ENCODE measurements around the gene BCL11B.

BCL11B gene

GRCh38 chr14:99271951-99272631, at the start of gene BCL11B:
BCL11B (minus strand) TSS chr14:99272197; CDS start chr14:99271218, 979 bp downstream.
- Histone ChIP-seq H3K9me3 (ENCODE audit: control insufficient read depth in 5 of 5, low read length in 5 of 5) (no peaks in the 10 kb centered on the region), H3K27ac (ENCODE audit: low read depth, low read length) (no peak within 1 kb of the TSS), H3K27me3 (ENCODE audit: control insufficient read depth in 5 of 5, insufficient read depth in 4 of 5, low read length in 5 of 5) (peaks cover 31 to 56% (median 38%) of the 10 kb centered on the region in 5 donors), H3K36me3 (ENCODE audit: control insufficient read depth in 5 of 5, insufficient read depth in 5 of 5, low read length in 5 of 5) (no peaks in the 10 kb centered on the region), H3K4me1 (ENCODE audit: control insufficient read depth in 5 of 5, insufficient read depth in 5 of 5, low read length in 5 of 5) (peaks cover 0 to 39% (median 39%) of the 10 kb centered on the region in 5 donors), H3K4me3 (ENCODE audit: low read depth in 1 of 5, low read length in 5 of 5) (peak within 1 kb of the TSS; percentile 31 to 54 (median 48)), H3K9ac (ENCODE audit: low read length in 5 of 5) (no peak within 1 kb of the TSS)

GRCh38 chr14:99321236-99321925, 49.4 kb upstream of the BCL11B start:
- Histone ChIP-seq H3K4me1 (ENCODE audit: control insufficient read depth in 5 of 5, insufficient read depth in 5 of 5, low read length in 5 of 5) (no peaks in the 10 kb centered on the region), H3K9me3 (ENCODE audit: control insufficient read depth in 5 of 5, low read length in 5 of 5) (peaks cover 0 to 2% (median 0%) of the 10 kb centered on the region in 5 donors), H3K27ac (ENCODE audit: low read depth, low read length) (no peak overlapping the region), H3K4me3 (ENCODE audit: low read depth in 1 of 5, low read length in 5 of 5) (no peak overlapping the region), H3K27me3 (ENCODE audit: control insufficient read depth in 5 of 5, insufficient read depth in 4 of 5, low read length in 5 of 5) (peaks cover 16 to 42% (median 20%) of the 10 kb centered on the region in 5 donors), H3K36me3 (ENCODE audit: control insufficient read depth in 5 of 5, insufficient read depth in 5 of 5, low read length in 5 of 5) (no peaks in the 10 kb centered on the region), H3K9ac (ENCODE audit: low read length in 5 of 5) (no peak overlapping the region)

GRCh38 chr14:99320621-99321235, 48.7 kb upstream of the BCL11B start:
- H3K4me3 ChIP-seq (ENCODE audit: low read depth in 1 of 5, low read length in 5 of 5): no peak overlapping the region
- no peaks in the 10 kb centered on the region for H3K4me1 ChIP-seq (ENCODE audit: control insufficient read depth in 5 of 5, insufficient read depth in 5 of 5, low read length in 5 of 5)
- H3K9me3 ChIP-seq (ENCODE audit: control insufficient read depth in 5 of 5, low read length in 5 of 5): peaks cover 0 to 2% (median 0%) of the 10 kb centered on the region in 5 donors
- H3K36me3 ChIP-seq (ENCODE audit: control insufficient read depth in 5 of 5, insufficient read depth in 5 of 5, low read length in 5 of 5): no peaks in the 10 kb centered on the region
- H3K27ac ChIP-seq (ENCODE audit: low read depth, low read length): no peak overlapping the region
- H3K27me3 ChIP-seq (ENCODE audit: control insufficient read depth in 5 of 5, insufficient read depth in 4 of 5, low read length in 5 of 5): peaks cover 14 to 36% (median 18%) of the 10 kb centered on the region in 5 donors
- no peak overlapping the region for H3K9ac ChIP-seq (ENCODE audit: low read length in 5 of 5)

- H3K27me3 ChIP-seq (ENCODE audit: control insufficient read depth in 5 of 5, insufficient read depth in 4 of 5, low read length in 5 of 5): peaks cover 14 to 32% (median 18%) of the 10 kb centered on the region in 5 donors
- no peaks in the 10 kb centered on the region for H3K4me1 ChIP-seq (ENCODE audit: control insufficient read depth in 5 of 5, insufficient read depth in 5 of 5, low read length in 5 of 5)
- no peak overlapping the region for H3K27ac ChIP-seq (ENCODE audit: low read depth, low read length)
- no peaks in the 10 kb centered on the region for H3K36me3 ChIP-seq (ENCODE audit: control insufficient read depth in 5 of 5, insufficient read depth in 5 of 5, low read length in 5 of 5)
- no peaks in the 10 kb centered on the region for H3K9me3 ChIP-seq (ENCODE audit: control insufficient read depth in 5 of 5, low read length in 5 of 5)
- no peak overlapping the region for H3K9ac ChIP-seq (ENCODE audit: low read length in 5 of 5)
- H3K4me3 ChIP-seq (ENCODE audit: low read depth in 1 of 5, low read length in 5 of 5): no peak overlapping the region
Observed at GRCh38 chr14:99320105-99320572, 48.1 kb upstream of the BCL11B start.

GRCh38 chr14:99318959-99319295, 46.9 kb upstream of the BCL11B start:
- H3K4me1 ChIP-seq (ENCODE audit: control insufficient read depth in 5 of 5, insufficient read depth in 5 of 5, low read length in 5 of 5): no peaks in the 10 kb centered on the region
- H3K27me3 ChIP-seq (ENCODE audit: control insufficient read depth in 5 of 5, insufficient read depth in 4 of 5, low read length in 5 of 5): peaks cover 14 to 40% (median 18%) of the 10 kb centered on the region in 5 donors
- H3K9ac ChIP-seq (ENCODE audit: low read length in 5 of 5): no peak overlapping the region
- no peak overlapping the region for H3K27ac ChIP-seq (ENCODE audit: low read depth, low read length)
- no peaks in the 10 kb centered on the region for H3K36me3 ChIP-seq (ENCODE audit: control insufficient read depth in 5 of 5, insufficient read depth in 5 of 5, low read length in 5 of 5)
- no peaks in the 10 kb centered on the region for H3K9me3 ChIP-seq (ENCODE audit: control insufficient read depth in 5 of 5, low read length in 5 of 5)
- no peak overlapping the region for H3K4me3 ChIP-seq (ENCODE audit: low read depth in 1 of 5, low read length in 5 of 5)

- peaks cover 14 to 40% (median 18%) of the 10 kb centered on the region in 5 donors for H3K27me3 ChIP-seq (ENCODE audit: control insufficient read depth in 5 of 5, insufficient read depth in 4 of 5, low read length in 5 of 5)
- no peaks in the 10 kb centered on the region for H3K36me3 ChIP-seq (ENCODE audit: control insufficient read depth in 5 of 5, insufficient read depth in 5 of 5, low read length in 5 of 5)
- no peak overlapping the region for H3K9ac ChIP-seq (ENCODE audit: low read length in 5 of 5)
- H3K4me3 ChIP-seq (ENCODE audit: low read depth in 1 of 5, low read length in 5 of 5): no peak overlapping the region
- no peaks in the 10 kb centered on the region for H3K4me1 ChIP-seq (ENCODE audit: control insufficient read depth in 5 of 5, insufficient read depth in 5 of 5, low read length in 5 of 5)
- H3K27ac ChIP-seq (ENCODE audit: low read depth, low read length): no peak overlapping the region
- H3K9me3 ChIP-seq (ENCODE audit: control insufficient read depth in 5 of 5, low read length in 5 of 5): no peaks in the 10 kb centered on the region
Observed at GRCh38 chr14:99318091-99318958, 46.3 kb upstream of the BCL11B start.

- Histone ChIP-seq H3K4me3 (ENCODE audit: low read depth in 1 of 5, low read length in 5 of 5) (no peak overlapping the region), H3K27me3 (ENCODE audit: control insufficient read depth in 5 of 5, insufficient read depth in 4 of 5, low read length in 5 of 5) (peaks cover 11 to 36% (median 14%) of the 10 kb centered on the region in 5 donors), H3K9ac (ENCODE audit: low read length in 5 of 5) (no peak overlapping the region), H3K4me1 (ENCODE audit: control insufficient read depth in 5 of 5, insufficient read depth in 5 of 5, low read length in 5 of 5) (no peaks in the 10 kb centered on the region), H3K9me3 (ENCODE audit: control insufficient read depth in 5 of 5, low read length in 5 of 5) (no peaks in the 10 kb centered on the region), H3K36me3 (ENCODE audit: control insufficient read depth in 5 of 5, insufficient read depth in 5 of 5, low read length in 5 of 5) (no peaks in the 10 kb centered on the region), H3K27ac (ENCODE audit: low read depth, low read length) (no peak overlapping the region)
Observed at GRCh38 chr14:99317231-99318090, 45.5 kb upstream of the BCL11B start.

- Histone ChIP-seq H3K27ac (ENCODE audit: low read depth, low read length) (no peak overlapping the region), H3K36me3 (ENCODE audit: control insufficient read depth in 5 of 5, insufficient read depth in 5 of 5, low read length in 5 of 5) (no peaks in the 10 kb centered on the region), H3K9ac (ENCODE audit: low read length in 5 of 5) (no peak overlapping the region), H3K27me3 (ENCODE audit: control insufficient read depth in 5 of 5, insufficient read depth in 4 of 5, low read length in 5 of 5) (peaks cover 10 to 33% (median 14%) of the 10 kb centered on the region in 5 donors), H3K9me3 (ENCODE audit: control insufficient read depth in 5 of 5, low read length in 5 of 5) (peaks cover 0 to 5% (median 2%) of the 10 kb centered on the region in 5 donors), H3K4me3 (ENCODE audit: low read depth in 1 of 5, low read length in 5 of 5) (no peak overlapping the region), H3K4me1 (ENCODE audit: control insufficient read depth in 5 of 5, insufficient read depth in 5 of 5, low read length in 5 of 5) (no peaks in the 10 kb centered on the region)
Observed at GRCh38 chr14:99316281-99317163, 44.5 kb upstream of the BCL11B start.

All from subcutaneous abdominal adipose tissue (tissue), 5 donors.